HEK293 (cell line): ENCODE results near the gene ZSCAN22.

Experiments
- GLI2 ChIP-seq: fragments of 450-650 bp; formaldehyde crosslinking; IDR thresholded peaks from 2 replicates; pipeline ENCODE4; 2017; ENCODE audit warnings: missing biosample characterization, missing genetic modification characterization, low read depth, borderline replicate concordance
- HOXC10 ChIP-seq: sonication (generic); formaldehyde crosslinking; IDR thresholded peaks from 2 replicates; pipeline ENCODE4 v1.8.1; 2023; ENCODE audit warnings: mild to moderate bottlenecking, missing genetic modification reagents
- MEIS1 ChIP-seq: sonication (generic); formaldehyde crosslinking; IDR thresholded peaks from 2 replicates; pipeline ENCODE4 v1.8.1; 2022; ENCODE audit warnings: missing genetic modification reagents, mild to moderate bottlenecking, borderline replicate concordance
- OVOL3 ChIP-seq: fragments of 450-650 bp; formaldehyde crosslinking; IDR thresholded peaks from 2 replicates; pipeline ENCODE4 v1.5.1; 2016; ENCODE audit warnings: missing biosample characterization, missing genetic modification characterization
- TCF7L2 ChIP-seq: IDR thresholded peaks from 2 replicates; pipeline ENCODE4 v1.6.1; 2011; ENCODE audit warnings: low read depth, mild to moderate bottlenecking, inconsistent platforms, low read length, moderate library complexity, borderline replicate concordance
- TRIM28 ChIP-seq: IDR thresholded peaks from 2 replicates; pipeline ENCODE4 v1.6.1; 2011; ENCODE audit warnings: low read length, control low read depth, borderline replicate concordance
- YY2 ChIP-seq: fragments of 450-650 bp; formaldehyde crosslinking; IDR thresholded peaks from 2 replicates; pipeline ENCODE4 v1.5.1; 2016; ENCODE audit warnings: missing biosample characterization, missing genetic modification characterization
- ZBTB7A ChIP-seq: fragments of 450-650 bp; formaldehyde crosslinking; IDR thresholded peaks from 2 replicates; pipeline ENCODE4 v1.5.1; 2016; ENCODE audit warnings: low read depth, missing biosample characterization, missing genetic modification characterization
- ZFP69B ChIP-seq: fragments of 450-650 bp; formaldehyde crosslinking; IDR thresholded peaks from 2 replicates; pipeline ENCODE4 v1.5.1; 2016; ENCODE audit warnings: missing biosample characterization, missing genetic modification characterization
- ZNF132 ChIP-seq: fragments of 450-650 bp; formaldehyde crosslinking; IDR thresholded peaks from 2 replicates; pipeline ENCODE4 v1.5.1; 2017; ENCODE audit warnings: missing biosample characterization, missing genetic modification characterization, borderline replicate concordance
- ZNF19 ChIP-seq: fragments of 450-650 bp; formaldehyde crosslinking; IDR thresholded peaks from 2 replicates; pipeline ENCODE4; 2016; ENCODE audit warnings: missing biosample characterization, missing genetic modification characterization, low read depth
- ZNF211 ChIP-seq: fragments of 450-650 bp; formaldehyde crosslinking; IDR thresholded peaks from 2 replicates; pipeline ENCODE4 v1.5.1; 2016; ENCODE audit warnings: low read depth, missing biosample characterization, missing genetic modification characterization
- ZNF24 ChIP-seq: fragments of 450-650 bp; formaldehyde crosslinking; IDR thresholded peaks from 2 replicates; pipeline ENCODE4 v1.5.1; 2016; ENCODE audit warnings: missing biosample characterization, missing genetic modification characterization
- ZNF391 ChIP-seq: fragments of 450-650 bp; formaldehyde crosslinking; IDR thresholded peaks from 2 replicates; pipeline ENCODE4 v1.5.1; 2016; ENCODE audit warnings: low read depth, missing biosample characterization, missing genetic modification characterization, borderline replicate concordance
- ZNF488 ChIP-seq: fragments of 450-650 bp; formaldehyde crosslinking; IDR thresholded peaks from 2 replicates; pipeline ENCODE4 v1.5.1; 2016; ENCODE audit warnings: missing biosample characterization, missing genetic modification characterization
- ZNF544 ChIP-seq: fragments of 450-650 bp; formaldehyde crosslinking; IDR thresholded peaks from 2 replicates; pipeline ENCODE4 v1.5.0; 2017; ENCODE audit warnings: missing biosample characterization, missing genetic modification characterization
- ZNF571 ChIP-seq: fragments of 450-650 bp; formaldehyde crosslinking; IDR thresholded peaks from 2 replicates; pipeline ENCODE4 v1.5.0; 2017; ENCODE audit warnings: missing biosample characterization, missing genetic modification characterization
- ZNF629 ChIP-seq: fragments of 450-650 bp; formaldehyde crosslinking; IDR thresholded peaks from 2 replicates; pipeline ENCODE4 v1.5.1; 2017; ENCODE audit warnings: missing biosample characterization, missing genetic modification characterization
- ZNF664 ChIP-seq: fragments of 450-650 bp; formaldehyde crosslinking; IDR thresholded peaks from 2 replicates; pipeline ENCODE4 v1.5.1; 2016; ENCODE audit warnings: missing biosample characterization, missing genetic modification characterization
- ZNF768 ChIP-seq: fragments of 450-650 bp; formaldehyde crosslinking; IDR thresholded peaks from 2 replicates; pipeline ENCODE4 v1.5.1; 2018; ENCODE audit warnings: missing biosample characterization, mild to moderate bottlenecking, missing genetic modification characterization
- ZNF843 ChIP-seq: fragments of 450-650 bp; formaldehyde crosslinking; IDR thresholded peaks from 2 replicates; pipeline ENCODE4 v1.5.1; 2016; ENCODE audit warnings: missing biosample characterization, missing genetic modification characterization
- ZSCAN23 ChIP-seq: fragments of 450-650 bp; formaldehyde crosslinking; IDR thresholded peaks from 2 replicates; pipeline ENCODE4 v1.5.1; 2016; ENCODE audit warnings: missing biosample characterization, missing genetic modification characterization
- TF ChIP-seq, protein P1 (sequence below): fragments of 450-650 bp; formaldehyde crosslinking; IDR thresholded peaks from 2 replicates; pipeline ENCODE4 v1.5.1; 2016; ENCODE audit warnings: missing biosample characterization, missing genetic modification characterization
- TF ChIP-seq, protein P2 (sequence below): fragments of 450-650 bp; formaldehyde crosslinking; IDR thresholded peaks from 2 replicates; pipeline ENCODE4 v1.5.1; 2016; ENCODE audit warnings: missing biosample characterization, missing genetic modification characterization
- TF ChIP-seq, protein P3 (sequence below): fragments of 450-650 bp; formaldehyde crosslinking; IDR thresholded peaks from 2 replicates; pipeline ENCODE4; 2016; ENCODE audit warnings: missing biosample characterization, missing genetic modification characterization
- TF ChIP-seq, protein P4 (sequence below): fragments of 450-650 bp; formaldehyde crosslinking; conservative IDR thresholded peaks from 2 replicates; pipeline ENCODE4 v1.5.1; 2016; ENCODE audit warnings: low read depth, missing biosample characterization, missing genetic modification characterization

The ZSCAN22 gene

DNA sequence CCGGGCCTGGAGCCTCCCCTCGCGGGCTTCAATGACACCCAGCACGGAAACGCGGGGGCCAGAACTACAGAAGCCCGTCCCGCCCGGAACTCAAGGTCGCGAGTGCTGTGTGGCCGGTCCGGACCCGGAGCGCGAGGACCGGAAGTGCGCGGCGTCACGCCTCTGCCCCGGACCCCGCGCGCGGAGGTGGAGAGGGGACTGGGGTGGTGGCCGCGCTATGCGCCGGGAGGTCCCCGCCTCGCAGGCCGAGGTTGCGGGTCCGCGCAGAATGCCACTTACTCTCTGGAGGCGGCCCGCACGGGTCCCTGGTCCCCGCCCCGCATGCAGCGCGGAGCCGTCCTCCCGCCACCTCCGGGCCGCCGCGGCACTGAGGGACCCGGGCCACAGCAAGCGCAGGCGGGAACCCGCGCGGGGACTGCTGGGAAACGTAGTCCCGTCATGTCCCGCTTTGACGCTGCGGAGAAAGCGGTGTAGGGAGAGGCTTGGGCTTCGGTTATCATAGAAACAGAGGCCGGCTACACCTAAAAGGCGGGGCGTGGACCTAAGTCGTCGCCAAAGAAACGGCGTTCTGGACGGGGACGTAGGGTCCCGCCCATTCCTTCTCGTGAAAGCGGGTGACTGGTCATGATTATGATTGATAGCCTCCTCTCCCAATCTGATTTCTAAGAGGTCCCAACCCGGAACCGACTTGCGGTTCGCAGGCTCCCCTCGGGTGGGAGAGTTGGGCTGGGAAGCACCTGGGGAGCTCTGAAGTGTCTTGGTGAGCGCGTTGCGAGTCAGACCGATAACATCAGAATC, 54.1 kb downstream of the ZSCAN22 start, which contains the start of gene ZNF837 (continued):
- TF ChIP-seq, protein P1, sequence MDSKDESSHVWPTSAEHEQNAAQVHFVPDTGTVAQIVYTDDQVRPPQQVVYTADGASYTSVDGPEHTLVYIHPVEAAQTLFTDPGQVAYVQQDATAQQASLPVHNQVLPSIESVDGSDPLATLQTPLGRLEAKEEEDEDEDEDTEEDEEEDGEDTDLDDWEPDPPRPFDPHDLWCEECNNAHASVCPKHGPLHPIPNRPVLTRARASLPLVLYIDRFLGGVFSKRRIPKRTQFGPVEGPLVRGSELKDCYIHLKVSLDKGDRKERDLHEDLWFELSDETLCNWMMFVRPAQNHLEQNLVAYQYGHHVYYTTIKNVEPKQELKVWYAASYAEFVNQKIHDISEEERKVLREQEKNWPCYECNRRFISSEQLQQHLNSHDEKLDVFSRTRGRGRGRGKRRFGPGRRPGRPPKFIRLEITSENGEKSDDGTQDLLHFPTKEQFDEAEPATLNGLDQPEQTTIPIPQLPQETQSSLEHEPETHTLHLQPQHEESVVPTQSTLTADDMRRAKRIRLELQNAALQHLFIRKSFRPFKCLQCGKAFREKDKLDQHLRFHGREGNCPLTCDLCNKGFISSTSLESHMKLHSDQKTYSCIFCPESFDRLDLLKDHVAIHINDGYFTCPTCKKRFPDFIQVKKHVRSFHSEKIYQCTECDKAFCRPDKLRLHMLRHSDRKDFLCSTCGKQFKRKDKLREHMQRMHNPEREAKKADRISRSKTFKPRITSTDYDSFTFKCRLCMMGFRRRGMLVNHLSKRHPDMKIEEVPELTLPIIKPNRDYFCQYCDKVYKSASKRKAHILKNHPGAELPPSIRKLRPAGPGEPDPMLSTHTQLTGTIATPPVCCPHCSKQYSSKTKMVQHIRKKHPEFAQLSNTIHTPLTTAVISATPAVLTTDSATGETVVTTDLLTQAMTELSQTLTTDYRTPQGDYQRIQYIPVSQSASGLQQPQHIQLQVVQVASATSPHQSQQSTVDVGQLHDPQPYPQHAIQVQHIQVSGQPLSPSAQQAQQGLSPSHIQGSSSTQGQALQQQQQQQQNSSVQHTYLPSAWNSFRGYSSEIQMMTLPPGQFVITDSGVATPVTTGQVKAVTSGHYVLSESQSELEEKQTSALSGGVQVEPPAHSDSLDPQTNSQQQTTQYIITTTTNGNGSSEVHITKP (tag by site-specific recombination) = peak; percentile 68
- no peak; the same call in 1 of the 2 replicates for TF ChIP-seq TRIM28
- TF ChIP-seq ZNF391 (tag by site-specific recombination) = peak; percentile 94
- peak; percentile 47; the same call in 1 of the 2 replicates for TF ChIP-seq ZNF664 (tag by site-specific recombination)
- peak; percentile 71; the same call in 1 of the 2 replicates for TF ChIP-seq ZNF768 (tag by site-specific recombination)
- peak; percentile 93 for TF ChIP-seq ZNF24 (tag by site-specific recombination)
- TF ChIP-seq MEIS1 = no peak
- TF ChIP-seq ZNF211 (tag by site-specific recombination) = no peak
- TF ChIP-seq ZSCAN23 (tag by site-specific recombination) = 0 out of 2 replicates have a peak, but pooled peaks have one; percentile 45
- TF ChIP-seq, protein P2, sequence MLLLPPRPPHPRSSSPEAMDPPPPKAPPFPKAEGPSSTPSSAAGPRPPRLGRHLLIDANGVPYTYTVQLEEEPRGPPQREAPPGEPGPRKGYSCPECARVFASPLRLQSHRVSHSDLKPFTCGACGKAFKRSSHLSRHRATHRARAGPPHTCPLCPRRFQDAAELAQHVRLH (tag by site-specific recombination) = peak; percentile 96
- no peak for TF ChIP-seq ZNF132 (tag by site-specific recombination)
- TF ChIP-seq, protein P3, sequence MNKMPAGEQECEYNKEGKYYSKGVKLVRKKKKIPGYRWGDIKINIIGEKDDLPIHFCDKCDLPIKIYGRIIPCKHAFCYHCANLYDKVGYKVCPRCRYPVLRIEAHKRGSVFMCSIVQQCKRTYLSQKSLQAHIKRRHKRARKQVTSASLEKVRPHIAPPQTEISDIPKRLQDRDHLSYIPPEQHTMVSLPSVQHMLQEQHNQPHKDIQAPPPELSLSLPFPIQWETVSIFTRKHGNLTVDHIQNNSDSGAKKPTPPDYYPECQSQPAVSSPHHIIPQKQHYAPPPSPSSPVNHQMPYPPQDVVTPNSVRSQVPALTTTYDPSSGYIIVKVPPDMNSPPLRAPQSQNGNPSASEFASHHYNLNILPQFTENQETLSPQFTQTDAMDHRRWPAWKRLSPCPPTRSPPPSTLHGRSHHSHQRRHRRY = no peak
- TF ChIP-seq ZNF571 (tag by site-specific recombination) = no peak
- TF ChIP-seq TCF7L2 = peak; percentile 67; the same call in 1 of the 2 replicates
- TF ChIP-seq ZNF19 (tag by site-specific recombination) = no peak
- no peak for TF ChIP-seq ZNF544 (tag by site-specific recombination)
- TF ChIP-seq YY2 = peak; percentile 88
- TF ChIP-seq GLI2 = no peak
- peak; percentile 77 for TF ChIP-seq ZNF629 (tag by site-specific recombination)
- peak; percentile 85; the same call in 1 of the 2 replicates for TF ChIP-seq ZBTB7A (tag by site-specific recombination)
- no peak for TF ChIP-seq ZNF488
- TF ChIP-seq ZNF843 (tag by site-specific recombination) = peak; percentile 73
- peak; percentile 79 for TF ChIP-seq OVOL3 (tag by site-specific recombination)
- peak; percentile 86 for TF ChIP-seq ZFP69B
- TF ChIP-seq HOXC10 = peak; percentile 97
- TF ChIP-seq, protein P4, sequence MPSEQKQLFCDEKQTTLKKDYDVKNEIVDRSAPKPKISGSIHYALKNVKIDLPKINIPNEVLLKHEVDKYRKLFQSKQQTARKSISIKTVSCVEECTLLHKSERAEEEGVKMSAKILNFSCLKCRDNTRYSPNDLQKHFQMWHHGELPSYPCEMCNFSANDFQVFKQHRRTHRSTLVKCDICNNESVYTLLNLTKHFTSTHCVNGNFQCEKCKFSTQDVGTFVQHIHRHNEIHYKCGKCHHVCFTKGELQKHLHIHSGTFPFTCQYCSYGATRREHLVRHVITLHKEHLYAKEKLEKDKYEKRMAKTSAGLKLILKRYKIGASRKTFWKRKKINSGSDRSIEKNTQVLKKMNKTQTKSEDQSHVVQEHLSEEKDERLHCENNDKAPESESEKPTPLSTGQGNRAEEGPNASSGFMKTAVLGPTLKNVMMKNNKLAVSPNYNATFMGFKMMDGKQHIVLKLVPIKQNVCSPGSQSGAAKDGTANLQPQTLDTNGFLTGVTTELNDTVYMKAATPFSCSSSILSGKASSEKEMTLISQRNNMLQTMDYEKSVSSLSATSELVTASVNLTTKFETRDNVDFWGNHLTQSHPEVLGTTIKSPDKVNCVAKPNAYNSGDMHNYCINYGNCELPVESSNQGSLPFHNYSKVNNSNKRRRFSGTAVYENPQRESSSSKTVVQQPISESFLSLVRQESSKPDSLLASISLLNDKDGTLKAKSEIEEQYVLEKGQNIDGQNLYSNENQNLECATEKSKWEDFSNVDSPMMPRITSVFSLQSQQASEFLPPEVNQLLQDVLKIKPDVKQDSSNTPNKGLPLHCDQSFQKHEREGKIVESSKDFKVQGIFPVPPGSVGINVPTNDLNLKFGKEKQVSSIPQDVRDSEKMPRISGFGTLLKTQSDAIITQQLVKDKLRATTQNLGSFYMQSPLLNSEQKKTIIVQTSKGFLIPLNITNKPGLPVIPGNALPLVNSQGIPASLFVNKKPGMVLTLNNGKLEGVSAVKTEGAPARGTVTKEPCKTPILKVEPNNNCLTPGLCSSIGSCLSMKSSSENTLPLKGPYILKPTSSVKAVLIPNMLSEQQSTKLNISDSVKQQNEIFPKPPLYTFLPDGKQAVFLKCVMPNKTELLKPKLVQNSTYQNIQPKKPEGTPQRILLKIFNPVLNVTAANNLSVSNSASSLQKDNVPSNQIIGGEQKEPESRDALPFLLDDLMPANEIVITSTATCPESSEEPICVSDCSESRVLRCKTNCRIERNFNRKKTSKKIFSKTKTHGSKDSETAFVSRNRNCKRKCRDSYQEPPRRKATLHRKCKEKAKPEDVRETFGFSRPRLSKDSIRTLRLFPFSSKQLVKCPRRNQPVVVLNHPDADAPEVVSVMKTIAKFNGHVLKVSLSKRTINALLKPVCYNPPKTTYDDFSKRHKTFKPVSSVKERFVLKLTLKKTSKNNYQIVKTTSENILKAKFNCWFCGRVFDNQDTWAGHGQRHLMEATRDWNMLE (tag by site-specific recombination) = peak; percentile 64
